Measurements from ENCODE around the gene CDK3. TPM values are rescaled to one million over a fixed set of nuclear protein-coding genes. Genes with fewer than 3 reads are reported as not detected.

Gene CDK3
- total RNA-seq, 4 donors from 2014 or later: 2.4 to 6.6 (median 3.6) TPM

GRCh38 chr17:76050538-76051467 lies 50.1 kb downstream of the CDK3 start:
- WGBS, 2 donors: 64 to 65% methylated on average over 11 of the region's 11 CpGs
- H3K27me3 ChIP-seq: no peaks in the 10 kb centered on the region
- H3K27ac ChIP-seq: peak overlapping the region; percentile 30 to 93 (median 90)
- peaks cover 29 to 98% (median 44%) of the 10 kb centered on the region in 3 donors for H3K36me3 ChIP-seq
- no peaks in the 10 kb centered on the region for H3K9me3 ChIP-seq
- no peak overlapping the region for H3K4me3 ChIP-seq
- intact Hi-C loops (cut with DNase I): loop anchor here (5.0 kb wide), 1 partner anchor 39 kb away; no protein-coding TSS in a partner anchor
- H3K4me1 ChIP-seq: peaks cover 3 to 84% (median 24%) of the 10 kb centered on the region in 3 donors
- no peak for DNase-seq
- TF ChIP-seq CTCF (IDR thresholded peaks at IDR 0.05): no peak
- TF ChIP-seq POLR2A (IDR thresholded peaks at IDR 0.05): no peak

GRCh38 chr17:76051561-76051960 lies 50.9 kb downstream of the CDK3 start:
- Histone ChIP-seq H3K36me3 (peaks cover 25 to 98% (median 37%) of the 10 kb centered on the region in 3 donors), H3K4me3 (no peak overlapping the region), H3K9me3 (no peaks in the 10 kb centered on the region), H3K27ac (peak overlapping the region; percentile 30 to 93 (median 90)), H3K27me3 (no peaks in the 10 kb centered on the region), H3K4me1 (peaks cover 8 to 84% (median 24%) of the 10 kb centered on the region in 3 donors)
- WGBS, 2 donors: 78 to 87% methylated on average over 6 of the region's 6 CpGs
- intact Hi-C loops (cut with DNase I): loop anchor here (5.0 kb wide), 1 partner anchor 39 kb away; no protein-coding TSS in a partner anchor
- TF ChIP-seq POLR2A (IDR thresholded peaks at IDR 0.05): no peak
- TF ChIP-seq CTCF (IDR thresholded peaks at IDR 0.05): no peak
- no peak for DNase-seq

- intact Hi-C loops (cut with DNase I): loop anchor here (5.0 kb wide), 1 partner anchor 41 kb away; no protein-coding TSS in a partner anchor
- no peaks in the 10 kb centered on the region for H3K9me3 ChIP-seq
- no peak for TF ChIP-seq CTCF (IDR thresholded peaks at IDR 0.05)
- no peak for TF ChIP-seq POLR2A (IDR thresholded peaks at IDR 0.05)
- H3K27ac ChIP-seq: peak overlapping the region; percentile 89 to 93 (median 92)
- H3K4me1 ChIP-seq: peaks cover 15 to 89% (median 24%) of the 10 kb centered on the region in 3 donors
- 41 to 47% methylated on average over 17 of the region's 17 CpGs for WGBS, 2 donors
- peaks cover 19 to 98% (median 28%) of the 10 kb centered on the region in 3 donors for H3K36me3 ChIP-seq
- H3K4me3 ChIP-seq: peak overlapping the region; percentile 8 to 43 (median 26)
- DNase-seq: no peak
- H3K27me3 ChIP-seq: no peaks in the 10 kb centered on the region
These were observed 52.8 kb downstream of the CDK3 start for GRCh38 chr17:76053246-76054111.

- TF ChIP-seq CTCF (IDR thresholded peaks at IDR 0.05) (no peak), POLR2A (IDR thresholded peaks at IDR 0.05) (no peak)
- Histone ChIP-seq H3K27ac (peak overlapping the region; percentile 89 to 93 (median 92)), H3K9me3 (no peaks in the 10 kb centered on the region), H3K27me3 (no peaks in the 10 kb centered on the region), H3K4me3 (peak overlapping the region; percentile 0 to 43 (median 26)), H3K36me3 (peaks cover 25 to 98% (median 28%) of the 10 kb centered on the region in 3 donors), H3K4me1 (peaks cover 15 to 83% (median 24%) of the 10 kb centered on the region in 3 donors)
- 52 to 76% methylated on average over 3 to 4 of the region's 4 CpGs for WGBS, 2 donors
- intact Hi-C loops (cut with DNase I): loop anchor here (5.0 kb wide), 1 partner anchor 42 kb away; no protein-coding TSS in a partner anchor
- DNase-seq: no peak
These were observed 53.4 kb downstream of the CDK3 start for GRCh38 chr17:76054112-76054476.

Other genes starting within 250 kb of the CDK3 start
- 10 to 100 TPM; 16.4 to 30.9 (median 20.2) TPM for gene GALK1, start 235.7 kb upstream of the CDK3 start, total RNA-seq
- 10 to 100 TPM; 14.8 to 27.3 (median 20.4) TPM for gene UNK, start 216.0 kb upstream of the CDK3 start, total RNA-seq
- 10 to 100 TPM; 16.5 to 21.5 (median 16.9) TPM for gene UNC13D, start 156.5 kb upstream of the CDK3 start, total RNA-seq
- gene WBP2, start 145.5 kb upstream of the CDK3 start, total RNA-seq: 10 to 100 TPM; 24.9 to 44.2 (median 36.9) TPM
- 10 to 100 TPM; 19.5 to 33.4 (median 25.5) TPM for gene TRIM47, start 122.3 kb upstream of the CDK3 start, total RNA-seq
- 10 to 100 TPM; 17.3 to 24.6 (median 19.6) TPM for gene TRIM65, start 103.9 kb upstream of the CDK3 start, total RNA-seq
- gene MRPL38, start 96.0 kb upstream of the CDK3 start, total RNA-seq: 10 to 100 TPM; 40.2 to 49.2 (median 41.0) TPM
- gene FBF1, start 59.8 kb upstream of the CDK3 start, total RNA-seq: 10 to 100 TPM; 13.9 to 18.3 (median 15.5) TPM
- gene ACOX1, start 21.7 kb upstream of the CDK3 start, total RNA-seq: 10 to 100 TPM; 46.9 to 73.3 (median 62.3) TPM
- 10 to 100 TPM; 24.6 to 40.6 (median 26.2) TPM for gene TEN1, start 21.6 kb upstream of the CDK3 start, total RNA-seq
- 100 to 1,000 TPM; 132 to 604 (median 223) TPM for gene EVPL, start 26.5 kb downstream of the CDK3 start, total RNA-seq
- gene SRP68, start 71.7 kb downstream of the CDK3 start, total RNA-seq: 10 to 100 TPM; 40.6 to 78.0 (median 52.7) TPM
- gene GALR2, start 73.9 kb downstream of the CDK3 start, total RNA-seq: 1 to 10 TPM in 1 of 4 donors, under 1 TPM in 2, not detected in 1; 0.32 to 1.6 (median 0.44) TPM
- not detected for gene ZACN, start 78.3 kb downstream of the CDK3 start, total RNA-seq
- 10 to 100 TPM; 70.3 to 84.5 (median 74.4) TPM for gene EXOC7, start 102.9 kb downstream of the CDK3 start, total RNA-seq
- under 1 TPM in 2 of 4 donors, not detected in 2; 0.19 to 0.57 TPM for gene FOXJ1, start 140.4 kb downstream of the CDK3 start, total RNA-seq
- gene RNF157, start 239.6 kb downstream of the CDK3 start, total RNA-seq: 1 to 10 TPM in 1 of 4 donors, under 1 TPM in 3; 0.11 to 3.4 (median 0.26) TPM

All from esophagus squamous epithelium (tissue), 5 donors.